ENCODE measurements around the gene PPP2R2B.
"Not testable (repeated sequence)": the region's sequence is repeated elsewhere in the genome, so short reads cannot be mapped to it uniquely, and the experiment has no call there.

Gene PPP2R2B

GRCh38 chr5:146622391-146622790 is 256.2 kb downstream of the PPP2R2B start:
- no peak overlapping the region for H3K4me3 ChIP-seq (replicated peaks; ENCODE audit: low read depth, low read length)
- no peaks in the 10 kb centered on the region; the same call in 1 of the 2 replicates for H3K27me3 ChIP-seq (replicated peaks; ENCODE audit: control insufficient read depth, insufficient read depth, low read length)
- H3K36me3 ChIP-seq (ENCODE audit: control insufficient read depth, insufficient read depth, low read length), result no peaks in the 10 kb centered on the region
- TF ChIP-seq, protein P1, sequence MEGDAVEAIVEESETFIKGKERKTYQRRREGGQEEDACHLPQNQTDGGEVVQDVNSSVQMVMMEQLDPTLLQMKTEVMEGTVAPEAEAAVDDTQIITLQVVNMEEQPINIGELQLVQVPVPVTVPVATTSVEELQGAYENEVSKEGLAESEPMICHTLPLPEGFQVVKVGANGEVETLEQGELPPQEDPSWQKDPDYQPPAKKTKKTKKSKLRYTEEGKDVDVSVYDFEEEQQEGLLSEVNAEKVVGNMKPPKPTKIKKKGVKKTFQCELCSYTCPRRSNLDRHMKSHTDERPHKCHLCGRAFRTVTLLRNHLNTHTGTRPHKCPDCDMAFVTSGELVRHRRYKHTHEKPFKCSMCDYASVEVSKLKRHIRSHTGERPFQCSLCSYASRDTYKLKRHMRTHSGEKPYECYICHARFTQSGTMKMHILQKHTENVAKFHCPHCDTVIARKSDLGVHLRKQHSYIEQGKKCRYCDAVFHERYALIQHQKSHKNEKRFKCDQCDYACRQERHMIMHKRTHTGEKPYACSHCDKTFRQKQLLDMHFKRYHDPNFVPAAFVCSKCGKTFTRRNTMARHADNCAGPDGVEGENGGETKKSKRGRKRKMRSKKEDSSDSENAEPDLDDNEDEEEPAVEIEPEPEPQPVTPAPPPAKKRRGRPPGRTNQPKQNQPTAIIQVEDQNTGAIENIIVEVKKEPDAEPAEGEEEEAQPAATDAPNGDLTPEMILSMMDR (IDR thresholded peaks at IDR 0.05; ENCODE audit: insufficient read depth, low read length, poor library complexity, severe bottlenecking), result peak; percentile 46
- DNase-seq (ENCODE audit: extremely low read depth, insufficient read length), result no peak

- no peaks in the 10 kb centered on the region for H3K36me3 ChIP-seq (ENCODE audit: control insufficient read depth, insufficient read depth, low read length)
- H3K4me3 ChIP-seq (replicated peaks; ENCODE audit: low read depth, low read length), result no peak overlapping the region
- DNase-seq (ENCODE audit: extremely low read depth, insufficient read length), result no peak
- no peaks in the 10 kb centered on the region; the same call in 1 of the 2 replicates for H3K27me3 ChIP-seq (replicated peaks; ENCODE audit: control insufficient read depth, insufficient read depth, low read length)
- TF ChIP-seq, protein P1 (IDR thresholded peaks at IDR 0.05; ENCODE audit: insufficient read depth, low read length, poor library complexity, severe bottlenecking), result no peak
Observed at GRCh38 chr5:146620669-146621051, 257.9 kb downstream of the PPP2R2B start.

GRCh38 chr5:146620031-146620668 is 258.4 kb downstream of the PPP2R2B start:
- Histone ChIP-seq H3K36me3 (ENCODE audit: control insufficient read depth, insufficient read depth, low read length) (no peaks in the 10 kb centered on the region), H3K27me3 (replicated peaks; ENCODE audit: control insufficient read depth, insufficient read depth, low read length) (no peaks in the 10 kb centered on the region; the same call in 1 of the 2 replicates), H3K4me3 (replicated peaks; ENCODE audit: low read depth, low read length) (no peak overlapping the region)
- no peak for DNase-seq (ENCODE audit: extremely low read depth, insufficient read length)
- TF ChIP-seq, protein P1 (IDR thresholded peaks at IDR 0.05; ENCODE audit: insufficient read depth, low read length, poor library complexity, severe bottlenecking), result no peak

DNA sequence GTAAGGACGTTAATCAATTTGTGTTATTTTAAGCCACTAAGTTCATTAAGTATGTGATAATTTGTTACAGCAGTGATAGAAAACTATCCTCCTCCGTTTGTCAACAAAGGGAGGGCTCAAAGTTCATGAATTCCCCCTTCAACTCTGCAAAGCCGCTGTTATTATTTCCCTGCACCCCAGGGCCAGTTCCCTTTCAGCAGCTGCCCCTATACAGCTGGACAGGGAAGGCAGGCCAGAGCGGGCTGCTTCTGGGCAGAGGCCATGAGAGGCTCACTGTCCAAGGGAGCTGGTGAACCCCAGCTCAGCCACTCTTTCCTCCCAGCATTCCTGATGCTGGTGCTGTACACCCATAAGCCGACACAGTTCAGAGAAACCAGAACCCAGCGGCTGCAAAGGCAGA is 260.1 kb downstream of the PPP2R2B start:
- DNase-seq (ENCODE audit: extremely low read depth, insufficient read length), result no peak
- TF ChIP-seq, protein P1 (IDR thresholded peaks at IDR 0.05; ENCODE audit: insufficient read depth, low read length, poor library complexity, severe bottlenecking), result no peak
- Histone ChIP-seq H3K4me3 (replicated peaks; ENCODE audit: low read depth, low read length) (no peak overlapping the region), H3K27me3 (replicated peaks; ENCODE audit: control insufficient read depth, insufficient read depth, low read length) (no peaks in the 10 kb centered on the region; the same call in 1 of the 2 replicates), H3K36me3 (ENCODE audit: control insufficient read depth, insufficient read depth, low read length) (no peaks in the 10 kb centered on the region)

DNA sequence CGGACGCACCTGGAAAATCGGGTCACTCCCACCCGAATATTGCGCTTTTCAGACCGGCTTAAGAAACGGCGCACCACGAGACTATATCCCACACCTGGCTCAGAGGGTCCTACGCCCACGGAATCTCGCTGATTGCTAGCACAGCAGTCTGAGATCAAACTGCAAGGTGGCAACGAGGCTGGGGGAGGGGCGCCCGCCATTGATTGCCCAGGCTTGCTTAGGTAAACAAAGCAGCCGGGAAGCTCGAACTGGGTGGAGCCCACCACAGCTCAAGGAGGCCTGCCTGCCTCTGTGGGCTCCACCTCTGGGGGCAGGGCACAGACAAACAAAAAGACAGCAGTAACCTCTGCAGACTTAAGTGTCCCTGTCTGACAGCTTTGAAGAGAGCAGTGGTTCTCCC is 268.8 kb downstream of the PPP2R2B start:
- DNase-seq (ENCODE audit: extremely low read depth, insufficient read length); H3K27me3 ChIP-seq (replicated peaks; ENCODE audit: control insufficient read depth, insufficient read depth, low read length); H3K36me3 ChIP-seq (ENCODE audit: control insufficient read depth, insufficient read depth, low read length); H3K4me3 ChIP-seq (replicated peaks; ENCODE audit: low read depth, low read length): not testable (repeated sequence)

- DNase-seq (ENCODE audit: extremely low read depth, insufficient read length), result no peak
- TF ChIP-seq, protein P1 (IDR thresholded peaks at IDR 0.05; ENCODE audit: insufficient read depth, low read length, poor library complexity, severe bottlenecking), result no peak
- no peak overlapping the region for H3K4me3 ChIP-seq (replicated peaks; ENCODE audit: low read depth, low read length)
- no peaks in the 10 kb centered on the region; the same call in 1 of the 2 replicates for H3K27me3 ChIP-seq (replicated peaks; ENCODE audit: control insufficient read depth, insufficient read depth, low read length)
- H3K36me3 ChIP-seq (ENCODE audit: control insufficient read depth, insufficient read depth, low read length), result no peaks in the 10 kb centered on the region
Observed at GRCh38 chr5:146607659-146608332, 270.8 kb downstream of the PPP2R2B start.

Data from GM06990 (cell line).